Hair follicle dermal papilla cell (primary cell): Measurements from ENCODE around the gene ZNF407. TPM values are rescaled to one million over a fixed set of nuclear protein-coding genes. Genes with fewer than 3 reads are reported as not detected.

Experiments
- total RNA-seq: library from RNA; depleted of rRNA; stranded (reverse); fragments of >200 nt; gene quantifications from 2 replicates; pipeline ENCODE4 v1.2.3, GENCODE V29; 2012

Gene ZNF407, protein sequence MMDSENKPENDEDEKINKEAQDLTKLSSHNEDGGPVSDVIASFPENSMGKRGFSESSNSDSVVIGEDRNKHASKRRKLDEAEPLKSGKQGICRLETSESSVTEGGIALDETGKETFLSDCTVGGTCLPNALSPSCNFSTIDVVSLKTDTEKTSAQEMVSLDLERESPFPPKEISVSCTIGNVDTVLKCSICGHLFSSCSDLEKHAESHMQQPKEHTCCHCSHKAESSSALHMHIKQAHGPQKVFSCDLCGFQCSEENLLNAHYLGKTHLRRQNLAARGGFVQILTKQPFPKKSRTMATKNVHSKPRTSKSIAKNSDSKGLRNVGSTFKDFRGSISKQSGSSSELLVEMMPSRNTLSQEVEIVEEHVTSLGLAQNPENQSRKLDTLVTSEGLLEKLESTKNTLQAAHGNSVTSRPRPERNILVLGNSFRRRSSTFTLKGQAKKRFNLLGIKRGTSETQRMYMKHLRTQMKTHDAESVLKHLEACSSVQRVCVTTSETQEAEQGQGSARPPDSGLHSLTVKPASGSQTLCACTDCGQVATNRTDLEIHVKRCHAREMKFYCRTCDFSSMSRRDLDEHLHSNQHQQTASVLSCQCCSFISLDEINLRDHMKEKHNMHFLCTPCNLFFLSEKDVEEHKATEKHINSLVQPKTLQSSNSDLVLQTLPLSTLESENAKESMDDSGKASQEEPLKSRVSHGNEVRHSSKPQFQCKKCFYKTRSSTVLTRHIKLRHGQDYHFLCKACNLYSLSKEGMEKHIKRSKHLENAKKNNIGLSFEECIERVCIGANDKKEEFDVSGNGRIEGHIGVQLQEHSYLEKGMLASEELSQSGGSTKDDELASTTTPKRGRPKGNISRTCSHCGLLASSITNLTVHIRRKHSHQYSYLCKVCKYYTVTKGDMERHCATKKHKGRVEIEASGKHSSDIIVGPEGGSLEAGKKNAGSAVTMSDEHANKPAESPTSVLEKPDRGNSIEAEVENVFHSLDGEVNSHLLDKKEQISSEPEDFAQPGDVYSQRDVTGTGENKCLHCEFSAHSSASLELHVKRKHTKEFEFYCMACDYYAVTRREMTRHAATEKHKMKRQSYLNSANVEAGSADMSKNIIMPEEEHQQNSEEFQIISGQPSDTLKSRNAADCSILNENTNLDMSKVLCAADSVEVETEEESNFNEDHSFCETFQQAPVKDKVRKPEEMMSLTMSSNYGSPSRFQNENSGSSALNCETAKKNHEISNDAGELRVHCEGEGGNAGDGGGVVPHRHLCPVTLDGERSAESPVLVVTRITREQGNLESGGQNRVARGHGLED (N-terminal part only)
- total RNA-seq: 17.2 and 24.2 TPM in 2 replicates

DNA sequence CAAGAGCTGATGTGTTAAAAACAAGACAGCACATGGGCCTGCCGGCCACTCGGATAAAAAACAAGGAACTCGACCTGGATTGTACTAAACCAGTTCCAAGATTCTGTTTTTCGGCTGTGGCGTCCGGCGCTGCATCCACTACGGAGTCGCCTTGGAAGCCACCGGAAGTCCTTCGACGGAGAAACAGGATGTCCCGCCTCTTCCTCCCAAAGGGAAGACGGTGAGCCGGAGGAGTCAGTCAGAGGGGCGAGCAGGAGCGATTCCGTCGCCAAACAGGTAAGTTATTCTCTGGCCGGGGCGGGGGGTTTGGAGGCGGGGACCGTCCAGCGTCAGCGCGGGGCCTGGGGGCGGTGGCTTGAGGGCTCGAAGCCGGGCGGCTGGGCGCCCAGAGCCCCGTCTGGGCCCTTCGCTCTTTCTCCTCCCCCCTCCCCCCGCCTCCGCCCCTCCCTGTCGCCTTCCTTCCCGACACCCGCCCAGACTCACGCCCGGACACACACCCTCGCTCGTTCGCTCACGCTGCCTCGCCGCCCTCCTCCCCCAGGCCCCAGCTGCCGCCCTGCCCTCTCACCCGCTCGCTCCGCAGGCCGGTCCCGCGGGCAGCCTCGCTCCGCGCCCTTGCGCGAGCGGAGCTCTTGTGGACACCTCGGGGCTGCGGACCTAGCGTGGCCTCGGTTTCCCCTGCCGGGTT lies at the start of gene ZNF407:
Gene ZNF407, plus strand, starts transcription at position 209 of the 688 bp plus-strand sequence. CDS start 33,150 bp downstream, outside the sequence.

Other genes with a start within 250 kb of the ZNF407 start
- not detected in 2 replicates for gene DIPK1C, start 140.6 kb upstream of the ZNF407 start, total RNA-seq
- 48.0 and 70.1 TPM in 2 replicates for gene CNDP2, start 101.5 kb upstream of the ZNF407 start, total RNA-seq
- not detected in 2 replicates for gene CNDP1, start 63.4 kb upstream of the ZNF407 start, total RNA-seq